Measurements from ENCODE around the gene ABCG2.

- TF ChIP-seq POLR2A (IDR thresholded peaks at IDR 0.05): no peak
- no peak for TF ChIP-seq CTCF (IDR thresholded peaks at IDR 0.05)
Measured at GRCh38 chr4:88108747-88109122, 49.7 kb downstream of the ABCG2 start.

Data from heart left ventricle (tissue), 13 donors.